CD8-positive, alpha-beta memory T cell (primary cell): ENCODE data around the gene MYRF. TPM values are rescaled to one million over a fixed set of nuclear protein-coding genes. Genes with fewer than 3 reads are reported as not detected.
A peak's percentile ranks its signal among the peaks of the same experiment; 100 is the strongest.

ENCODE experiments used
- CTCF ChIA-PET: fragments of 350-600 bp; sonication (Branson Sonifier 250); formaldehyde crosslinking; loops from one replicate; lab custom pipeline; 2021; ENCODE audit warnings: antibody characterized with exemption; lab: Charles Lee
- POLR2A ChIA-PET: fragments of 350-600 bp; sonication (Branson Sonifier 250); formaldehyde crosslinking; loops from one replicate; lab custom pipeline; 2021; ENCODE audit warnings: antibody characterized with exemption; lab: Charles Lee
- DNase-seq, 5 donors: peaks; one replicate each; pipeline versions ENCODE4 v3.0.0 to v3.0.0-alpha.2; 2020 to 2022; ENCODE audit warnings: mixed read lengths in 1 of 5
- H3K27ac ChIP-seq: one replicate; pipeline ENCODE4 v1.7.0; 2013; ENCODE audit warnings: low read depth, mild to moderate bottlenecking, low read length, moderate library complexity
- H3K27me3 ChIP-seq: 2 replicates; pipeline ENCODE4 v1.7.0; 2013; ENCODE audit warnings: low read length, mild to moderate bottlenecking; ENCODE audit not compliant: insufficient read depth, poor library complexity, severe bottlenecking
- H3K36me3 ChIP-seq: 2 replicates; pipeline ENCODE4 v1.7.0; 2013; ENCODE audit warnings: mild to moderate bottlenecking, low read length, moderate library complexity; ENCODE audit not compliant: insufficient read depth
- H3K4me1 ChIP-seq: 2 replicates; pipeline ENCODE4 v1.7.0; 2013; ENCODE audit warnings: mild to moderate bottlenecking, low read length, moderate library complexity; ENCODE audit not compliant: insufficient read depth
- H3K4me3 ChIP-seq: 2 replicates; pipeline ENCODE4 v1.7.0; 2013; ENCODE audit warnings: mild to moderate bottlenecking, low read length
- H3K9me3 ChIP-seq: 2 replicates; pipeline ENCODE4 v1.7.0; 2013; ENCODE audit warnings: mild to moderate bottlenecking, low read length
- H3K27ac Mint-ChIP-seq, 8 donors: one replicate each; pipeline ENCODE4 v1.8.0; 2020 to 2021; ENCODE audit warnings: mixed read lengths in 8 of 8, mild to moderate bottlenecking in 6 of 8, inconsistent platforms in 3 of 8, moderate library complexity in 3 of 8
- H3K27me3 Mint-ChIP-seq, 2 donors: one replicate each; pipeline ENCODE4 v1.8.0; 2020 to 2021; ENCODE audit warnings: mixed read lengths in 2 of 2, mild to moderate bottlenecking in 1 of 2, moderate library complexity in 1 of 2
- H3K36me3 Mint-ChIP-seq, 3 donors: one replicate each; pipeline ENCODE4 v1.8.0; 2020 to 2021; ENCODE audit warnings: mixed read lengths in 3 of 3, inconsistent platforms in 1 of 3, mild to moderate bottlenecking in 1 of 3
- H3K4me1 Mint-ChIP-seq, 3 donors: one replicate each; pipeline ENCODE4 v1.8.0; 2020 to 2021; ENCODE audit warnings: mixed read lengths in 3 of 3, inconsistent platforms in 1 of 3, mild to moderate bottlenecking in 1 of 3
- H3K4me3 Mint-ChIP-seq, 7 donors: one replicate each; pipeline ENCODE4 v1.8.0; 2020 to 2021; ENCODE audit warnings: mixed read lengths in 7 of 7, mild to moderate bottlenecking in 6 of 7, moderate library complexity in 4 of 7, inconsistent platforms in 2 of 7
- H3K9me3 Mint-ChIP-seq, 5 donors: one replicate each; pipeline ENCODE4 v1.8.0; 2020 to 2022; ENCODE audit warnings: mixed read lengths in 5 of 5, mild to moderate bottlenecking in 3 of 5, moderate library complexity in 2 of 5, inconsistent platforms in 1 of 5
- polyA plus RNA-seq: library from polyadenylated mRNA; unstranded; fragments of 300-500 nt; fragmentation: Illumina TruSeq; gene quantifications from one replicate; pipeline ENCODE4 v1.2.3, GENCODE V29; 2021
- total RNA-seq, 2 experiments: library from RNA; stranded (reverse); gene quantifications; one replicate each; pipeline ENCODE4 v1.2.3, GENCODE V29; 2021

The MYRF gene
- total and polyA plus RNA-seq, 3 experiments from 2014 or later = 0.63 to 0.93 (median 0.70) TPM

GRCh38 chr11:61710019-61710418, 42.4 kb upstream of the MYRF start:
- Mint-ChIP-seq H3K4me3 (no peak overlapping the region), H3K9me3 (no peaks in the 10 kb centered on the region), H3K27me3 (peaks cover 3 to 6% of the 10 kb centered on the region in 2 donors), H3K36me3 (no peaks in the 10 kb centered on the region), H3K27ac (no peak overlapping the region), H3K4me1 (no peaks in the 10 kb centered on the region)
- Histone ChIP-seq H3K4me3 (no peak overlapping the region), H3K27me3 (no peaks in the 10 kb centered on the region), H3K27ac (no peak overlapping the region), H3K4me1 (no peaks in the 10 kb centered on the region), H3K9me3 (no peaks in the 10 kb centered on the region), H3K36me3 (no peaks in the 10 kb centered on the region)
- DNase-seq = no peak
- ChIA-PET CTCF (interaction anchor here (1.6 to 2.6 kb wide), 2 partner anchors 11 to 24 kb away, joined by 4 to 12 read pairs; no protein-coding TSS in a partner anchor), POLR2A (no interaction called here)

DNA sequence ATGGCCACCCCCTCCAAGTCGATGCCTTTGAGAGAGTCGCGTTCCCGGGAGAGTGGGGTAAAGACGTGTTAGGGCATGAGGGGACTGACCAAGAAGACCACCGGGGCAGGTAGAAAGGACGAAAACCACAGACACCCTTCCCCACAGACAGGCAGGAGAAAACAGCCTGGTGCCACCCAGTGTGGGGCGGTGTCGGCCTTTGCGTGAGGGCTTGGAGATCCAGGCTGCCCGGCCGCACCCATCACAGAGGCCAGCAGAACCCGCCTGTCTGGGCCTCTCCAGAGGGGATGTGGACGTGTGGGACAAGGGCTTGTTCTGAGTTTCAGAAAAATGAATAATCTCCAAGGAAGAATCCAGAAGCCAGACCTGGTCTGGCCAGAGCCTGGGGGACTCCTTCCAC, 41.4 kb upstream of the MYRF start:
- Histone ChIP-seq H3K4me3 (no peak overlapping the region), H3K4me1 (no peaks in the 10 kb centered on the region), H3K27me3 (no peaks in the 10 kb centered on the region), H3K36me3 (no peaks in the 10 kb centered on the region), H3K9me3 (no peaks in the 10 kb centered on the region), H3K27ac (no peak overlapping the region)
- POLR2A ChIA-PET = no interaction called here
- H3K4me1 Mint-ChIP-seq = no peaks in the 10 kb centered on the region
- no peak for DNase-seq
- no peak overlapping the region for H3K4me3 Mint-ChIP-seq
- peaks cover 0 to 6% of the 10 kb centered on the region in 2 donors for H3K27me3 Mint-ChIP-seq
- no peak overlapping the region for H3K27ac Mint-ChIP-seq
- CTCF ChIA-PET = interaction anchor here (2.6 kb wide), 1 partner anchor 23 kb away, joined by 12 read pairs; no protein-coding TSS in a partner anchor
- H3K9me3 Mint-ChIP-seq = no peaks in the 10 kb centered on the region
- H3K36me3 Mint-ChIP-seq = no peaks in the 10 kb centered on the region

- Mint-ChIP-seq H3K27ac (no peak overlapping the region), H3K4me1 (no peaks in the 10 kb centered on the region), H3K36me3 (no peaks in the 10 kb centered on the region), H3K27me3 (peaks cover 3 to 6% of the 10 kb centered on the region in 2 donors), H3K9me3 (no peaks in the 10 kb centered on the region), H3K4me3 (no peak overlapping the region)
- CTCF ChIA-PET = interaction anchor here (2.6 kb wide), 1 partner anchor 22 kb away, joined by 12 read pairs; no protein-coding TSS in a partner anchor
- H3K9me3 ChIP-seq = no peaks in the 10 kb centered on the region
- no peak overlapping the region for H3K4me3 ChIP-seq
- no peak for DNase-seq
- no peaks in the 10 kb centered on the region for H3K27me3 ChIP-seq
- no peaks in the 10 kb centered on the region for H3K4me1 ChIP-seq
- POLR2A ChIA-PET = no interaction called here
- no peak overlapping the region for H3K27ac ChIP-seq
- no peaks in the 10 kb centered on the region for H3K36me3 ChIP-seq
These were observed 40.9 kb upstream of the MYRF start for GRCh38 chr11:61711498-61711897.

DNA sequence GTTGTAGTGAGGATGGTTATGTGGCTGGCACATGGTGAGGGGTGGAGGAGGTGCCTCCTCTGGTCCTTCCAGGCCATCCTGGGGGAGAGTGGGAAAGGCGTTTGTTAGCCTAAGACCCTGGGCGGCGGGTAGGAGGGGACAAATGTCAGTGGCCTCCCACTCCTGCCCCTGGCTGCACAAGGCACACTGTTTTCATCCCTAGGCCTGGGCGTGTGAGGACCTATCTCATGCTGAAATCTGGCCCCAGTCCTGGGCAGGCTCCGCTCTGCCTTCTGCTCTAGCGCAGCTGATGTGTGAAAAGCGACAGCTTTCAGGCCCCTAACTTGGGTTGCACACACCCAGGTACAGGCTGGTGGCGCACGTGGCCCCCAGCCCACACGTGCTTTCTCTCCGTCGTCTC, 40.1 kb upstream of the MYRF start:
- Mint-ChIP-seq H3K27me3 (peaks cover 3 to 6% of the 10 kb centered on the region in 2 donors), H3K36me3 (no peaks in the 10 kb centered on the region), H3K4me3 (no peak overlapping the region), H3K27ac (no peak overlapping the region), H3K9me3 (no peaks in the 10 kb centered on the region), H3K4me1 (no peaks in the 10 kb centered on the region)
- Histone ChIP-seq H3K4me1 (no peaks in the 10 kb centered on the region), H3K36me3 (no peaks in the 10 kb centered on the region), H3K27me3 (no peaks in the 10 kb centered on the region), H3K4me3 (no peak overlapping the region), H3K27ac (no peak overlapping the region), H3K9me3 (no peaks in the 10 kb centered on the region)
- ChIA-PET CTCF (no interaction called here), POLR2A (no interaction called here)
- DNase-seq = no peak

- no peaks in the 10 kb centered on the region for H3K9me3 ChIP-seq
- H3K9me3 Mint-ChIP-seq = no peaks in the 10 kb centered on the region
- H3K27me3 ChIP-seq = no peaks in the 10 kb centered on the region
- ChIA-PET POLR2A (no interaction called here), CTCF (interaction anchor here (1.1 kb wide), 1 partner anchor 20 kb away, joined by 3 read pairs; no protein-coding TSS in a partner anchor)
- DNase-seq = no peak
- no peak overlapping the region for H3K4me3 ChIP-seq
- H3K4me1 Mint-ChIP-seq = no peaks in the 10 kb centered on the region
- H3K36me3 ChIP-seq = no peaks in the 10 kb centered on the region
- H3K27me3 Mint-ChIP-seq = peaks cover 3 to 6% of the 10 kb centered on the region in 2 donors
- no peaks in the 10 kb centered on the region for H3K36me3 Mint-ChIP-seq
- no peak overlapping the region for H3K27ac ChIP-seq
- H3K4me1 ChIP-seq = no peaks in the 10 kb centered on the region
- H3K4me3 Mint-ChIP-seq = no peak overlapping the region
- no peak overlapping the region for H3K27ac Mint-ChIP-seq
These were observed 39.6 kb upstream of the MYRF start for GRCh38 chr11:61712846-61713245.

DNA sequence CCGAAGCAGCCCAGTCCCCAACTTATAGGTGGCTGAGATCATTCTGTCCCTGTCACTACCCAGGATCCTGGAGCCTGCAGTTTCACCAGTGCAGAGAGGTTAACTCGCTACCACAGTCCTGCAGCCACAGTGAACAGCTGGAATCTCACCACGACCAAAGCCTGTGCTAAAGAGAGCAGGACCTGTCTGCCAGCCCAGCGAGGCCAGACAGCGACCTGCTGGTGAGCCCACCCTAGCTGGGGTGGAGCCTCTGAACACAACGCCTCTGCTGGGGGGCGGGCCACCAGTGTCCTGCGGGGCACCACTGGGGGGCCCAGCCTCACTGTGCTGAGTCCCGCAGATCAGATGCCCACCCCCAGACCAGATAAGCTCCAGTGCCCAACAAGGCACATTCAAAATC, 39.0 kb upstream of the MYRF start:
- H3K4me3 Mint-ChIP-seq = no peak overlapping the region
- H3K4me1 ChIP-seq = no peaks in the 10 kb centered on the region
- H3K4me1 Mint-ChIP-seq = no peaks in the 10 kb centered on the region
- no peaks in the 10 kb centered on the region for H3K9me3 ChIP-seq
- H3K4me3 ChIP-seq = no peak overlapping the region
- H3K9me3 Mint-ChIP-seq = no peaks in the 10 kb centered on the region
- DNase-seq = no peak
- no peaks in the 10 kb centered on the region for H3K27me3 ChIP-seq
- ChIA-PET POLR2A (no interaction called here), CTCF (interaction anchor here (1.1 kb wide), 1 partner anchor 20 kb away, joined by 3 read pairs; no protein-coding TSS in a partner anchor)
- no peaks in the 10 kb centered on the region for H3K36me3 Mint-ChIP-seq
- no peak overlapping the region for H3K27ac ChIP-seq
- peaks cover 3 to 6% of the 10 kb centered on the region in 2 donors for H3K27me3 Mint-ChIP-seq
- H3K36me3 ChIP-seq = no peaks in the 10 kb centered on the region
- H3K27ac Mint-ChIP-seq = no peak overlapping the region

DNA sequence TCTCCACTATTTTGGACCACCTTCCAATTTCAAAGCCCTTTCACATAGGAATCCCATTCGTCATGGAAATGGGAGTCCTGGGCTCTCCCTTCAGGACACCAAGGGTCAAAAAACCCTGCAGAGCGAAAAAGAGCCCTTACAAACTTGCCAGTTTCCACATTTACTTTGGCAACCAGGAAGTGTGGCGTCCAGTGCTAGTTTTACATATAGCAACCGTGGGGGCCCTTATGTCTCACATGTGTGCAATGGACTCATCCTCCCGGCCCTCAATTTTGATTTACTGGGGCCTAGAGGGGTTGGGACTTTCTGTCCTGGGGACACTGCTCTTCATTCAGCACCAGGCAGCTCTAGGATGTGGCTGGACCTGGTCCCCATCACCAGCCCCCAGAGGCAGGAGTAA, 38.5 kb upstream of the MYRF start:
- Mint-ChIP-seq H3K27ac (peak overlapping the region in 1 of 8 donors; percentile 55), H3K4me3 (no peak overlapping the region), H3K9me3 (no peaks in the 10 kb centered on the region), H3K27me3 (peaks cover 3 to 6% of the 10 kb centered on the region in 2 donors), H3K4me1 (no peaks in the 10 kb centered on the region), H3K36me3 (no peaks in the 10 kb centered on the region)
- DNase-seq = no peak
- no peak overlapping the region for H3K4me3 ChIP-seq
- H3K4me1 ChIP-seq = no peaks in the 10 kb centered on the region
- H3K36me3 ChIP-seq = no peaks in the 10 kb centered on the region
- no peaks in the 10 kb centered on the region for H3K9me3 ChIP-seq
- POLR2A ChIA-PET = no interaction called here
- no peak overlapping the region for H3K27ac ChIP-seq
- H3K27me3 ChIP-seq = no peaks in the 10 kb centered on the region
- CTCF ChIA-PET = interaction anchor here (1.1 kb wide), 1 partner anchor 19 kb away, joined by 3 read pairs; no protein-coding TSS in a partner anchor

- H3K27me3 ChIP-seq = no peaks in the 10 kb centered on the region
- POLR2A ChIA-PET = no interaction called here
- H3K27ac ChIP-seq = no peak overlapping the region
- peak overlapping the region in 1 of 8 donors; percentile 55 for H3K27ac Mint-ChIP-seq
- no peaks in the 10 kb centered on the region for H3K4me1 ChIP-seq
- no peaks in the 10 kb centered on the region for H3K9me3 ChIP-seq
- H3K4me3 ChIP-seq = no peak overlapping the region
- no peaks in the 10 kb centered on the region for H3K9me3 Mint-ChIP-seq
- no peaks in the 10 kb centered on the region for H3K4me1 Mint-ChIP-seq
- CTCF ChIA-PET = no interaction called here
- H3K4me3 Mint-ChIP-seq = no peak overlapping the region
- H3K36me3 ChIP-seq = no peaks in the 10 kb centered on the region
- H3K27me3 Mint-ChIP-seq = peaks cover 6 to 7% of the 10 kb centered on the region in 2 donors
- no peaks in the 10 kb centered on the region for H3K36me3 Mint-ChIP-seq
- no peak for DNase-seq
These were observed 38.1 kb upstream of the MYRF start for GRCh38 chr11:61714316-61714715.
